GM19035 (cell line): ENCODE measurements around the gene PSMF1.

ENCODE experiments used
- ATAC-seq: cut with Tn5 transposase; IDR thresholded peaks from one replicate; pipeline ENCODE4 v1.9.1; 2021; ENCODE audit not compliant: unreplicated experiment

The PSMF1 gene, protein sequence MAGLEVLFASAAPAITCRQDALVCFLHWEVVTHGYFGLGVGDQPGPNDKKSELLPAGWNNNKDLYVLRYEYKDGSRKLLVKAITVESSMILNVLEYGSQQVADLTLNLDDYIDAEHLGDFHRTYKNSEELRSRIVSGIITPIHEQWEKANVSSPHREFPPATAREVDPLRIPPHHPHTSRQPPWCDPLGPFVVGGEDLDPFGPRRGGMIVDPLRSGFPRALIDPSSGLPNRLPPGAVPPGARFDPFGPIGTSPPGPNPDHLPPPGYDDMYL

DNA sequence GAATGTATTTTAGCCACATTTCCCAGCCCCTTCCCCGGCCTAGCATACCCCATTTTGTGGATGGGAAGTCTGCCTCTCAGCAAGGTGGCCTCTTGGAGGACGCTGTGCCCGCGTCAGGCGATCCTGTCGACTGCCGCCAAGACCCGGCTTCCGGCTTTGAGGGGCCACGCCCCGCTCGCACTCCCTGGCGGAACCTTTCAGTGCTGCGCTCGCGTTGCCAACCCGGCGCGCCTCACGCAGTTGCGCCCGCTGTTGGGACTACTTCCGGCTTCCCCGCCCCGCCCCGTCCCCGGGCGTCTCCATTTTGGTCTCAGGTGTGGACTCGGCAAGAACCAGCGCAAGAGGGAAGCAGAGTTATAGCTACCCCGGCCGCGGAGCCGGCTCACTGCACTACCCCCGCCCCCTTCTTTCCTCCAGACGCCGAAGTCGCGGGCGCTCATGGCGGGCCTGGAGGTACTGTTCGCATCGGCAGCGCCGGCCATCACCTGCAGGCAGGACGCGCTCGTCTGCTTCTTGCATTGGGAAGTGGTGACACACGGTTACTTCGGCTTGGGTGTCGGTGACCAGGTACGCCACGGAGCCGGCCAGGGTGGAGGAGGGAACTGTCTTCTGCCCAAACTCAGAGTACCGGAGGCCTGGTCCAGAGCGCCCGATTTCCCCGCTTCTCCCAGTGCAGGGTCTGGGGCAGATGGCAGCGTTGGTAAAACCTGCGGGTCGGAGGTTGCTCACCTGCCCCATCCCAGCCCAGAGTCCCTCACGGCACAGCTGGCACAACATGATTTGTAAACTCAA, at the start of gene PSMF1:
Gene PSMF1, plus strand, starts transcription at position 267 of the 792 bp plus-strand sequence. Its CDS starts 172 bp downstream, at position 439.
- ATAC-seq, result peak; percentile 96

DNA sequence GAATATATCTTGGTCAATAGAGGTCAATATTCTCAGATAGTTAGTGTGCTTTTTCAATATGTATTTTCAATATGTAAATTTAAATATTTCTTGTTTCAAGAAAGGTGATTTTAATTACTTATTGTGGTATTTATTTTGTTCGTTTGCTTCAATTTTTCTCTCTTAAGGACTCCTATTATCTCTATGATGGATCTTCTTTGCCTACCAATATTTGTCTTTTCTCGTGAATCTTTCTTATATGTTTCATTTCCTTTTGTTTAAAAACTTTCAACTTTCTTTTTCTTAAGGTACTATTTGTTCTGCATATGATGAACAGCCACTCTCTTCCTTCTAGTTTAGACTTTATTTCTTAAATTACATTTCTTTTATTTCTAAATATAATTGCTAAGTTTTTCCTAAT, 46.1 kb upstream of the PSMF1 start:
- no peak for ATAC-seq

DNA sequence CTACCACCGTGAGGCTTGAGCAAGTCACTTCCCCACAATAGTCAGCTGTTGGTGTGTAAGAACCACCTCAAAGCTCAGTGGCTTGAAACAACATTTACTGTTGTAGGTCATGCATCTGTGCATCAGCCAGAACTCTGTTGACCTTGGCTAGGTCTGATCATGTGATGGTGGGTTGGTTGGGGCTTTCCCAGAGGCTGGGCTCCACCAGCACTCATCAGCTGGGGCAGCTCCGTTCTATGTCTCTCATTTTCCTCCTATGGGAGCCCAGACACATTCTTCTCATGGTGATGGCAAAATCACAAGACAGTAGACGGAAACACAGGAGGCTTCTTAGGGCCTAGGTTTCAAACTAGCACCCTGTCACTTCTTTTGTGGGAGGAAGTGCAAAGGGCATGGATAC, 42.8 kb upstream of the PSMF1 start:
- no peak for ATAC-seq

DNA sequence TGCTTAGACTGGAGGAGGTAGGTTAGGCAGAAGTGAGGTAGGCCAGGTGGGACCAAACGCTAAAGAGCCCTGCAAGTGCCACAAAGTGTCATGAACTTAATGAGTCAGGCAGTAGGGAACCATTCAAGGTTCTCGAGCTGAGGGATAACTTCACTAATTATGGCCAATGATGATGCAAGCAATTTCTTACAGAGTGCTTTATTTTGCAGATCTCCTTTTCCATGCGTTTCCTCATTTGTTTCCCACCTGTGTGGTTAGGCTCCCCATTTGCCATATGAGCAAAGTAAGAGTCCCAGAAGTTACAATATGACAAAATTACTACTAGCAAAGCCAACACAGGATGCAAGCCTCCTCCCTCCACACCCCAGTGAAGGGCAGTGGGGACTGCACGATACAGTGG, 36.5 kb upstream of the PSMF1 start:
- ATAC-seq, result no peak

DNA sequence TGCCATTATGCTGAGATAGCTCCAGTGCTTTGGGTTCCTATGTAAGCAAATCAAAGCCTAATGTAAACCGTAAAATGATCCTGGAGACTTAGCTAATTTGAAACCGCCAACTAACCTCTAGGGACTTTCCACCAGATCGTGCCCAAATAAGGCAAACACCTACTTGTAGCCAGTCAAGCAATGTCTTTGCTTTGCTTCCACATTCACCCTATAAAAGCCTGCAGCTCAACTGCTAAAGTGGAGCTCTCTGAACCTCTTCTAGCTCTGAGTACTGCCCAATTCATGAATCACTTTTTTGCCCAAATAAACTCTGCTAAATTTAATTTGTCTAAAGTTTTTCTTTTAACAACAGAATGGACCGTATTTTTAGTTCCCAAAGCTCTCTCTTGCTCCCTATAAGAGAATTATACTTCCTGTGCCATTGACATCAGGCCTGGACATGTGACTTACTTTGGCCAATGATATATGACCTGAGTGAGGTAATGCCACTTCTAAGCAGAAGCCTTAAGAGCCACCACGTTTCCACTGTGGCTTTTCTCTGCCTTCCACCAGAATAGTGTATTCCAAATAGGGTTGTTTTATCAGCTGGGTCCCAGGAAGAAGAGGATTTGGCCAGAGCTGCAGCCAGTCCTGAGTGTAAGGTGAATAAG, 34.8 kb upstream of the PSMF1 start:
- no peak for ATAC-seq

DNA sequence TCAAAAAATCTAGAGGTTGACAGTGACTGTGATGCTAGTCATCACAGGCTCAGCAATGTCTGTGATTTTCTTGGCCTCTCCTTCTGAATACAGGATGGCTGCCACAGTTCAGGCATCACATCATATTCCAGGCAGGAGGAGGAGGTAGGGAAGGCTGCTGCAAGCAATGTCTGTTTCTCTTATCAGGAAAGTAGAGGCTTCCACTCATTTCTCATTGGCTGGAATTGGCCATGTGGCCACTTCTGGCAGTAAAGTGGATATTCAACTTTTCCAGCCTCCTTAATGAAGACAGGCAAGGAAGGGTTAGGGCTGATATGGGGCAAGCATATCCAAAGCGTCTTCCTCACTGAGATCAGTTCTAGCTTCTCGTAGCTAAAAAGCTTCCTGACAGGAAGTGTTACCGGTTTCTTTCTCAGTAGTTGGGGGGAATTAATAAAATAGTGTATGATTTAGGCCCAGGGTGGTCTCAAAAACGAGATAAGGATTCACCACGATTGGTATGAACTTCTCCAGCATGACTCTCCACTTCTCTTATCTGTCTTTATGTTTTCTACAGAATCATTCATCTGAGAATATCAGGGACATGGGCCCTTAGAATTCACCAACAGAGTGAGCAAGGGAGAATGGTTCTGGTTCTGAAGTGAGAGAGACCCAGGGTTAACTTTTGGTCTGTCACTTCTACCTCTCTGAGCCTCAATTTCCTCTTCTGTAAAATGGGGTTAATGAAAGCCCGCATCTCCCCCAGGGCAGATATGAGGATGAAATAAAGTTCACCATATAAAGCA, 32.7 kb upstream of the PSMF1 start:
- no peak for ATAC-seq

DNA sequence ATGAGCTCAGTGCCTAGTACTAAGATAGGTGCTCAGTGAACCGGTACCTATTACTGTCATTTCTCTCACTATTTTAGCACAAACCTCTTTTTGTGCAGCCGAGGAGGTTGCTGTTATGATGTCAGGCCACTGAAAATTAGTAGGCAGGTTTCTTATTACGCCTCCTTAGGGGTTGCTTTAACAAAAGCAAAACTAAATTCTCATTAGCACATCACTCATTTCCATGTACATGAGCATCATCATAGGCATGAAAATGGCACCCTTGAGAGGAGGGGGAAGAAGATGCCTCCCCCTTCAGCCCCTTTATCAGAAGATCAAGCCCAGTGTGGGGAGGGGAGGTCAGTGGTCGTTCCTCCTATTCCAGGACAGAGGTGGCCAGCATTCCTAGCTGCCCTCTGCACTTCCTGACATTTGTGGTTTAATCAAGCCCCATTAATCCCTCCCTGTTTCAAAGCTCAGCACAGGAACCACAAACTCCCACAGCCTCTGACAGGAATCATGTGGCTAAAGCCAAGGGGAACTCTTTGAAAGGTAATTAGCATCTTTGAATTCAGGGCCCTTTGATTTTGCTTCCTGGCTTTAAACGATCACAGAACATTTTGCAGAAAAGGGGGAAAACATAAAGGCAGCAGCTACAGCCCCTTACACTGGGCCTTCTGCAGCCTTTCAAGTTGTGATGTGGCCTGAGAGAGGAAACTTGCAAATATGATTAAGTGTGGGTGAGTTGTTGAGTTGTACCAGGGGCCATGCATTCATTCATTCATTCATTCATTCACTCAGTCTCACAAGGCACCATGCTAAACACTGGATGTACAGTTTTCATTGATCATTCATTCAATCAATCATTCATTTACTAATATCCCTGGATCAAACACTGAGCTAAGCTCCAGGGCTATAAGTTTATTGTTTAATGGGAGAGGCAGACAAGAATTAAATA, 31.9 kb upstream of the PSMF1 start:
- no peak for ATAC-seq

DNA sequence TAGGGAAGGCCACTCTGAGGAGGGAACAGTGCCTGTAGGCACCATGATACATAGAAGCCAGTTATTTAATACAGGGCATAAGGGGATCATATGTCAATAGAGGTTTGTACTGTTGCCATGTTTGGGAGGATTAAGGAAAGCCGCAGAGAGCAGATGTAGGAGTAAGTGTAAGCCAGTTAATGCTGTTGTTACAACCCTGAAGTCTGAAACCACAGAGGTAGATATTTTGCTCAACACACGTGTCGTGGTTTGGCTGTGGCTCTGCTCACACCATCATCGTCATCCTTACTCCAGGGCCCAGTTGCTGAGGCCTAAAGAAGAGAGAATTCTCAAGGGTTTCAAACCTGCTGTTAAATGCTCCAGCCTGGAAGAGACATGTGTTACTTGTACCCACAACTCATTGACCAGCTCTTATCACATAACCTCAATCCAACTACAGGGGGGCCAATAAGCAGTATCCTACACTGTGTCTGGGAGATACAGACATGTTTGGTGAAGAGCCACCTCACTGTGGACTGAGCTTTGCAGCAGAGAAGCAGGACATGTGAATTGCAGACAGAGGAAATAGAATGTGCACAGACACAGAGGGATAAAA, 31.0 kb upstream of the PSMF1 start:
- ATAC-seq, result no peak

DNA sequence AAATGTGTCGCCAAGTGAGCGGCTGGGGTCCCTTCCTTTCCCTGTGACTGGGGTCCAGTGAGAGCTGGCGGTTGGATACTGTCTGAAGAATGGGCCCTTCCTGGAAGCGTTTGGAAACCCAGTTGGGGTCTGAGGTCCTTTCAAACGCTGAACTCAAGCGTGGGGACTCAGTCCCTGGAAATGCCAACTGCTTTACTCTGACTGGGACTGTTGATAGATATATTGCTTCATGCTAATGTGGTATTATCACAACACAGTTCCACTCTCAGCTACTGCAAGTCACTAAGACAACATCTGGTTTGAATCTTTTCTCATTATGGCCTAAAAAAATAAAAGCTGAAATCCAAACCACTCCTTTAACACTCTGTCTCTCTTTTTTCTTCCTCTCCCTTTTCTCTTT, 23.7 kb upstream of the PSMF1 start:
- ATAC-seq, result no peak

DNA sequence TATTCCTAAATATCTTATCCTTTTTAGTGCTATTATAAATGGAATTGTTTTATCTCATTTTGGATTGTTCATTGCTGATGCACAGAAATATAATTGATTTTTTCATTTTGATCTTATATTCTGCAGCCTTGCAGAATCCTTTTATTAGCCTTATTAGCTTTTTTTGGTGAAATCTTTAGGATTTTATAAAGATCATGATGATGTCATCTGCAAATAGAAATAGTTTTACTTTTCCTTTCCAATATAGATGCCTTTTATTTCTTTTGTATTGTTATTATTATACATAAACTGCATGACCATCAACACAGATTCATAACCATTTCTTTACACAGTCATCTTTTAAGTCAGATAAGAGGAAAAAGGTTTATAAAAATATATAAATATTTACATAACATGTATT, 16.9 kb upstream of the PSMF1 start:
- ATAC-seq, result no peak

DNA sequence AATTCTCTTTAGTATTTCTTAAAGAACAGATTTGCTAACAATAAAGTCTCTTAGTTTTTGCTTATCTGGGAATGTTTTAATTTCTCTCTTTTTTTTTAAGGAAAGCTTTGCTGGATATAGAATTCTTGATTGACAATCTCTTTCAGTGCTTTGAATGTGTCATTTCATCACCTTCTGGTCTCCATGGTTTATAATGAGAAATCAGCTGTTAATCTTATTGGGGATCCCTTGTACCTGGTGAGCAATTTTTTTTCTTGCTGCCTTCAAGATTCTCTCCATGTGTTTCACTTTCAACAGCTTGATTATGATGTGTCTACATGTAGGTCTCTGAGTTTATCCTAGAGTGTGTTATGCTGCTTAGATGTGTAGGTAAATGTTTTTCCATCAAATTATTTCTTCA, 16.4 kb upstream of the PSMF1 start:
- ATAC-seq, result no peak

DNA sequence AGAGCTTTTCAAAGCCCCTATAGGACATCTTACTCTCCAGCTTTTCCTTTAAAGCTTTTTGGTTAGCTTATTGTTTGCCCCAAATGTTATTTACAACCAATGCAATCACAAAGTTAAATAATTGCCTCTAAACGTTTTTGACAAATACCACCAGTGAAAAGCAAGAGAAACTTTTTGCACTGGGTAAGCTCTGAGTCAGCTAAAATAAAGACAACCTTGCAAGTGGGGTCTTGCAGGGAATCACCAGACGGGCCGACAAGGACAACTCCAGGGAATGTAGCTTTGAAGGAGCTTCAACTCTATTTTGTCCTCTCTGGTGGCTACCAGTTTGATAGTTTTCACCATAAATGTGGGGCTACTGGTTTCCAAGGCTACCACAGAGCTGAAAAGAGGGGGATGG, 14.7 kb upstream of the PSMF1 start:
- ATAC-seq, result no peak

DNA sequence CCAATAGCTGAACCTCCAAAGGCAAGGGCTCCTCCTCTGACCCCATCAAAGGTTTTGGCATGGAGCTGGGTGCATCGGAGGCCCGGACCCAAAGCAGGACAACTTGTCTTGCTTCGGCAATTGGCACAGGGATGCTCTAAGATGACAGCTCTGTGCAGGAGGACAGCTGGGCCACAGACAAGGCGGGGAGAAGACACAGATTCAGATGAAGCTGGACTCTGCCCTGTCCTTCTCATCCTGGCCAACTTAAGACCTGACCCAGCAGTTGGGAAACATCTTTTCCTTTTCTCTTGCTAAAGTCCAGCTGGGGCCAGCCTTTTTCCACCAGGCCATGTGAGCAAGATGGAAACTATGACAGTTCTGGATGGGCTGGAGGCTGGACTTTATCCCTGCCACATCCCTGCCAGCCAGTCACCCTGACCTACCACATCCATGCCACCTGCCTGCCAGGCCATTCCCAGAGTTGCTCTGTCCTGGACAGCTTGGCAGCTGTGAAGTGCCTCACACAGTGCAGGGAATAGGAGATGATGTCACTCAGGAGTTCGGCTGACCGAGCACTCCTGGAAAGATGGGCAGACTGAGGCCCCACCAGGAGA, 12.7 kb upstream of the PSMF1 start:
- no peak for ATAC-seq

DNA sequence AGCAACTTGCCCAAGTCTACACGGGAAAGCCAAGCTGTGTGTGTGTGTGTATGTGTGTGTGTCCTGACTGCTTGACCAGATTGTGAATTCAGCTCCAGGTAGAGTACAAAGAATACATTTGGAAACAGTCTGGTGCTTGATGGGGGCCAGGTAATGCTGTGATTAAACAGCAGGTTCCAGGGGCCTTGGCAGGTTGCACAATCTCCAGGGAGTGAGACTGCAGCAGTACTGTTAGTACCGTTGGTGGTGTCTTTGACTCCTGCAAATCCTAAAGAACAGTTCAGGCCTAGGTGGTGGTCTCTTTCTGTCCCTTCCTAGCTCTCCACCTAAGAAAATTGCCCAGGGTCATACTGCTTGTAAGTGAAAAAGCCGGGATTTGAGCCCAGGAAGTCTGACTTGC, 11.2 kb upstream of the PSMF1 start:
- no peak for ATAC-seq

DNA sequence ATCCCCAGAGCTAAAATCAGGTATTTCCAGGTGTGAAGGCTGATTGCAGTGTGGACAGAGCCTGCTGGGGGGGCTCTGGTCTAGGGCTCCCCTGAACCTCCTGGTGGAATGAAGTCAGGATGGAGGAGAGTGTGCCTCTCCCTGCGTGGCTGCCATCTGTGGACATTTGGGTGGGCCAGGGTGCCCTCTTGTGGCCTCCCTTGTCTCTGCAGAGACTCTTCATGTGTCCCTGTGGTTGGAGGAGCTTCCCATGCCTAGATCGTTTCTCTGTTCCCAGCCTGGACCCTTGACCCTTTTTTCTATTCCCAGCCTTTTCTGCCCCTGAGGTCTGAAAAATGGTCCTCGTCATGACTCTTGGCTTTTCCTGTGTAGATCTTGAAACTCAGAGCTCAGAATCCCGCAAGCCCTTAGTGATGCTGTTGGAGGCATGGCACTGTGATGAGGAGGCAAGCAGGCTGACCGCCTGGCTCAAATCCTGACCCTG, 9.9 kb upstream of the PSMF1 start:
- no peak for ATAC-seq

DNA sequence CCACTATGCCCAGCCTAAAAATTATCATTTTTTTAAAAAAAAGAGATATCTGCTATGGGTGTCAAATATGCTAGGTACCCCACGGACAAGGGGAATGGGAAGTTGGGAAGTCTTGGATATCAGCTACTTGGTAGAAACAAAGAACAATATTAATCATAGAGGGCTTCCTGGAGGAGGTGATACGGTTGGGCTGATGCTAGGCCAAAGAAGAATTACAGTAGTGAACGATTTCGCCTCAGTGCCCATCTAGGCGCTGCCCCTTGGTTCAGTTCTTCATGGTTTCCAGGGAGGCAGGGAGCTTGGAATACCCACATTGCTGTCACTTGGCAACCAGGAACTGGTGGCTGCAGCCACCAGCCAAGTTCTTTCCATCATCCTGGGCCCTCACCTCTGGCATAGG, 5.5 kb upstream of the PSMF1 start:
- ATAC-seq, result no peak

DNA sequence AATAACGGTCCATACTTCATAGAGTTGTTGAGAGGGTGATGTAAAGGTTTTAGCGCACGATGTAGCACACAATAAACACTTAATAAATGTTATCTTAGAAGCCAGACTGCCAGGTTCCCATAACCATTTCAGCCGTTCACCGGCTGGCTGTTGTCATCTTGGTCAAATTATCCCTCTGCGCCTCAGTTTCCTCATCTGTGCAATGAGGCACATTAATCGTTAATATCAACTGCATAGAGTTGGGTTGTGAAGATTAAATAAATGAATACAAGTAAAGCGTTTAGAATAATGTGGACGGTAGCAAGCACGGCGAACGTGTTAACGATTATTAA, 432 bp upstream of the PSMF1 start:
- ATAC-seq, result no peak

DNA sequence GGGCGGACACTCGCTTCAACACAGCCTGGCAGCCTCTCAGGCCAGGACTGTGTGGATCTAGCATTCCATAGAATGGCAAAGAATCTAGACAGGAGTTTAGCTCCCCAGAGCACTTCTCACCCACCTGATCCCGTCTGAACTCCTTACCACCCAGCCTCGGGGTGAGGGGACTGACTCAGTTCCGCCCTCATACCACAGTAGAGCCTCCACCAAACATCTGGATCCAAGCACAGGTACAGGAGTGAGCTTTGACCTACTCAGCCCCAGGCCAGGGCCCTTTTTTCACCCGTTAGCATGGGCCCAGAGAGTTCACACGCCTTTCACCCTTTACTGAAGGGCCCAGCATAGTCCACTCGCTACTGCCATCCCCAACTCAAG, 715 bp downstream of the PSMF1 start:
- ATAC-seq, result peak; percentile 2

DNA sequence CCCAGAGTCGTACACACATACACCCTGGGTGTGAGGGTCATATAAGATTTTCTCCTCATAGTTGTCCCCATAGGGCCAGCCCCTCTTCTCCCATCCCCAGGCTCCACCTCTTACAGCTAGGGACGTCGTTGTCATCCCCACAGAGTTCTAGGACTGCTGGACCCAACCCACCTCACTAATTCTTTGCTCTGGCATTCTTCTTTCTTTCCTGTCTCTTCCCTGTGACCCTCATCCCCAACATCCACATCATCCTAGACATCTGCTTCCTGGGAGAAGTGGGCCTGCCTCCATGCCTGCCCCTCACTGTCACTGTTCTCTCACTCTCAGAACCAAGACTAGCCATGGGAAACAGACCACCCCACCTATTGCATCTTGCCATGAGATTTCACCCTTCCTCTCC, 1.1 kb downstream of the PSMF1 start:
- no peak for ATAC-seq

DNA sequence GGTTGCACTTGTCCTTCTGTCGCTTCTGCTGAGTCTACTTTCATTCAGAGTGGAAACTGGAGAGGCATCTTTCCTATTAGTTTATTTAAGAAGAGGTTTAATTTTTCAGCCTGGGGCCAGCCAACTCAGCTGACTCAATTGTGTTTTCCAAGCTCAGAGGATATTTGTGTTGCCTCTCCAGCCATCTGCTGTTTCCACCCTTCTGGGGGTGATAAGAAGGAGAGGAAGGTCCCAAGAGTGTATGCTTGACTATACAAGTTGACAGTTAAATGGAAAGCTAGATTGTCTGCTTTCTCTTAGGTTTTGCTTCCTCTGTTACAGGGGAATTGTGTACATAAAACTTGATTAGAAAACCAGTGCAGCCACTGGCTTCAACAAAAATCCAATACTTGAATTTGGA, 3.0 kb downstream of the PSMF1 start:
- ATAC-seq, result no peak
